ENCODE results near the gene CAMK2B.

The CAMK2B gene

DNA sequence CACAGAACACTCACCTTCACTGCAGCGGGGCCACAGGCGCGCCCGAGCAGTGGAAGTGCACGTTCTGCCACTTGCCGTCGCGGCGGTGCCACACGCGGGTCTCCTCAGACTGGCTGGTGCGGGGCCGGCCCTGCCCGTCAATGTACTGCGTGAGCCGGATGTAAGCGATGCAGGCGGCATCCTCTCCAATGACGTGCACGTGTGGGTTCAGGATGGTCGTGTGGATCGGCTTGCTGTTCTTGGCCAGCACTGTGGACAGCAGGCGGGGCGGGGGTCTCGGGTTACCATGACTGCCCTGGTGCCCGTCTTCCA lies 105.4 kb downstream of the CAMK2B start:
- Histone ChIP-seq H3K9ac (ENCODE audit: low read depth, low read length, poor library complexity, severe bottlenecking) (no peak overlapping the region), H4K20me1 (ENCODE audit: insufficient read depth, low read length, poor library complexity, severe bottlenecking) (no peaks in the 10 kb centered on the region), H3K36me3 (ENCODE audit: insufficient read depth, low read length) (no peaks in the 10 kb centered on the region), H3K79me2 (ENCODE audit: insufficient read depth, low read length) (no peaks in the 10 kb centered on the region), H2AFZ (ENCODE audit: low read length) (no peak overlapping the region), H3K27me3 (ENCODE audit: insufficient read depth, low read length, poor library complexity, severe bottlenecking) (no peaks in the 10 kb centered on the region), H3F3A (ENCODE audit: low read depth) (no peaks in the 10 kb centered on the region), H3K4me3 (ENCODE audit: low read length, poor library complexity, severe bottlenecking) (no peak overlapping the region), H3K9me3 (ENCODE audit: insufficient read depth, low read depth, low read length) (no peaks in the 10 kb centered on the region), H3K4me2 (ENCODE audit: low read depth, low read length, poor library complexity, severe bottlenecking) (no peak overlapping the region), H3K4me1 (ENCODE audit: insufficient read depth, low read length, poor library complexity, severe bottlenecking) (no peaks in the 10 kb centered on the region), H3K9me2 (replicated peaks; ENCODE audit: low read depth, low read length) (no peaks in the 10 kb centered on the region)
- no peak for TF ChIP-seq EZH2phosphoT487 (IDR thresholded peaks at IDR 0.05; ENCODE audit: borderline replicate concordance)
- TF ChIP-seq, protein P1, sequence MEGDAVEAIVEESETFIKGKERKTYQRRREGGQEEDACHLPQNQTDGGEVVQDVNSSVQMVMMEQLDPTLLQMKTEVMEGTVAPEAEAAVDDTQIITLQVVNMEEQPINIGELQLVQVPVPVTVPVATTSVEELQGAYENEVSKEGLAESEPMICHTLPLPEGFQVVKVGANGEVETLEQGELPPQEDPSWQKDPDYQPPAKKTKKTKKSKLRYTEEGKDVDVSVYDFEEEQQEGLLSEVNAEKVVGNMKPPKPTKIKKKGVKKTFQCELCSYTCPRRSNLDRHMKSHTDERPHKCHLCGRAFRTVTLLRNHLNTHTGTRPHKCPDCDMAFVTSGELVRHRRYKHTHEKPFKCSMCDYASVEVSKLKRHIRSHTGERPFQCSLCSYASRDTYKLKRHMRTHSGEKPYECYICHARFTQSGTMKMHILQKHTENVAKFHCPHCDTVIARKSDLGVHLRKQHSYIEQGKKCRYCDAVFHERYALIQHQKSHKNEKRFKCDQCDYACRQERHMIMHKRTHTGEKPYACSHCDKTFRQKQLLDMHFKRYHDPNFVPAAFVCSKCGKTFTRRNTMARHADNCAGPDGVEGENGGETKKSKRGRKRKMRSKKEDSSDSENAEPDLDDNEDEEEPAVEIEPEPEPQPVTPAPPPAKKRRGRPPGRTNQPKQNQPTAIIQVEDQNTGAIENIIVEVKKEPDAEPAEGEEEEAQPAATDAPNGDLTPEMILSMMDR (conservative IDR thresholded peaks at IDR 0.05; ENCODE audit: low read length): no peak

DNA sequence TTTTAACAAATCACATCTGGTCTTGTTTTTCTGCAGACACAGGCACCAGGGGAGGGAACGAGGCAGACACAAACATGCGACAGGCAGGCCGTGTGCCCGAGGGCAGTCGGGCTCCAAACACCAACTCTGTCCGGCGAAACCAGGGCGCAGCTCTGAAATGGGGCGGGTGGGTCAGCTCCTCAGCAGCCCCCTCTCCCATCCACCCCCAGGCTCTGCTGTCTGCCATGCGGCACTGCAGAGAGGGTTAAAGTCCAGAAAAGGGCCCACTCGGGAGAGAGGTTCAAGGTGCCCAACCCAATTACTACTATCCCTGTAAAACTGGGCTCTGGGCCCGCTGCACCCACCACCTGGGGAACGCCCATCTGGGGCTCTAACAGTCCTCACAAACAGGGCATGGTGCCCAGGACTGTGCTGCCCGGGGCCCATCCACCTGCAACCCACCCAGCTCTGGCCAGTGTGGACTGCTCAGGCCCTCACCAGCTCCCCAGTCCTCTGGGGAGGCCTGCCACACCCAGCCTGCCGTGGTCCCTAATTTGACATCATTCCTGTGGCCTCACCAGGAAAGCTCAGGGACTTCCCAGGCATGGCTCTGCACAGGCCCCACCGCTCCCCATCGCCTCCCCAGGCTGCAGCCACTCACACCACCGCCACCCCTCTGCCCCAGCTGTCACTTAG lies 105.9 kb downstream of the CAMK2B start:
- H3K79me2 ChIP-seq (ENCODE audit: insufficient read depth, low read length): no peaks in the 10 kb centered on the region
- H3K9ac ChIP-seq (ENCODE audit: low read depth, low read length, poor library complexity, severe bottlenecking): no peak overlapping the region
- H2AFZ ChIP-seq (ENCODE audit: low read length): no peak overlapping the region
- TF ChIP-seq EZH2phosphoT487 (IDR thresholded peaks at IDR 0.05; ENCODE audit: borderline replicate concordance): no peak
- TF ChIP-seq, protein P1 (conservative IDR thresholded peaks at IDR 0.05; ENCODE audit: low read length): no peak
- no peak overlapping the region for H3K4me3 ChIP-seq (ENCODE audit: low read length, poor library complexity, severe bottlenecking)
- no peaks in the 10 kb centered on the region for H4K20me1 ChIP-seq (ENCODE audit: insufficient read depth, low read length, poor library complexity, severe bottlenecking)
- H3K27me3 ChIP-seq (ENCODE audit: insufficient read depth, low read length, poor library complexity, severe bottlenecking): no peaks in the 10 kb centered on the region
- H3K4me1 ChIP-seq (ENCODE audit: insufficient read depth, low read length, poor library complexity, severe bottlenecking): no peaks in the 10 kb centered on the region
- H3F3A ChIP-seq (ENCODE audit: low read depth): no peaks in the 10 kb centered on the region
- H3K9me2 ChIP-seq (replicated peaks; ENCODE audit: low read depth, low read length): no peaks in the 10 kb centered on the region
- peaks cover 4% of the 10 kb centered on the region; the same call in 1 of the 2 replicates for H3K36me3 ChIP-seq (ENCODE audit: insufficient read depth, low read length)
- no peak overlapping the region for H3K4me2 ChIP-seq (ENCODE audit: low read depth, low read length, poor library complexity, severe bottlenecking)
- no peaks in the 10 kb centered on the region for H3K9me3 ChIP-seq (ENCODE audit: insufficient read depth, low read depth, low read length)

DNA sequence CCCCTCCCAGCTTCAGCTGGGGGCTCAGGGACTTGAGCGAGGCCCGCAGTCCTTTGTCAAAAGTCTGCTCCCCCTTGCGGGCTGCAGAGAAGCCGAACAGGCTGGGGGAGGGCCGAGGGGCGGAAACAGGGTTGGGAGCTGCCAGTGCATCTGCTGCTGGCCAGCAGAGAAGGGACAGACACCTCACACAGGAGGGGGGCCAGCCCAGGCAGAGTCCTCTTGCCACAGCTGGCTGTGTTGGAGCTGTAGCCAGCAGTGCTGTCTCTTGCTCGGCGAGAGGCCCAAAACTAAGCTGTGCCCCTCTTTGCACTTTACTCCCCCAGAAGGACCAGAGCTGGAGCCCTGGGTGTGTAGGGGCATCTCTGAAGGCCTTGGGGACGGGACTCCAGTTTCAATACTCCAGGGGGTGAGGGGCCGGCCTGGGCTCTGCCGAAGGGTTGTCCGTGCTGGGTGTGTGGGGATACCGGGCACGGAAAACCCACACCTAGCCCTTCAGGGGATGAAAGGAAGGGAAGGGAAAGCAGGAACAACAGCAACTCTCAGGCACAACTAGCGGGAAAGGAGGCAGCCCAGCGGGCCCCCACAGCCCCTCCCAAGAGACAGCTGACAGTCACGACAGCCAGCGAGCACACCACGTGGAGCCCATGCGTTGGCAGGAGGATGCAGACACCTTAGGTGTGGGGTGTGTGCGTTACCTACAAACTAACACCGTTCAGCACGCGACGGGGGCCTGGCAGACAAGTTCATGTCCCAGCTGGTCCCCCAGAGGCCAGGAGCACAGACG lies 106.8 kb downstream of the CAMK2B start:
- H3K9me3 ChIP-seq (ENCODE audit: insufficient read depth, low read depth, low read length): no peaks in the 10 kb centered on the region
- no peak overlapping the region for H2AFZ ChIP-seq (ENCODE audit: low read length)
- H3K27me3 ChIP-seq (ENCODE audit: insufficient read depth, low read length, poor library complexity, severe bottlenecking): no peaks in the 10 kb centered on the region
- no peaks in the 10 kb centered on the region for H3K4me1 ChIP-seq (ENCODE audit: insufficient read depth, low read length, poor library complexity, severe bottlenecking)
- no peaks in the 10 kb centered on the region for H3K9me2 ChIP-seq (replicated peaks; ENCODE audit: low read depth, low read length)
- no peak overlapping the region for H3K4me2 ChIP-seq (ENCODE audit: low read depth, low read length, poor library complexity, severe bottlenecking)
- TF ChIP-seq EZH2phosphoT487 (IDR thresholded peaks at IDR 0.05; ENCODE audit: borderline replicate concordance): no peak
- TF ChIP-seq, protein P1 (conservative IDR thresholded peaks at IDR 0.05; ENCODE audit: low read length): no peak
- no peaks in the 10 kb centered on the region for H4K20me1 ChIP-seq (ENCODE audit: insufficient read depth, low read length, poor library complexity, severe bottlenecking)
- no peak overlapping the region for H3K9ac ChIP-seq (ENCODE audit: low read depth, low read length, poor library complexity, severe bottlenecking)
- no peaks in the 10 kb centered on the region for H3K79me2 ChIP-seq (ENCODE audit: insufficient read depth, low read length)
- no peaks in the 10 kb centered on the region for H3F3A ChIP-seq (ENCODE audit: low read depth)
- H3K4me3 ChIP-seq (ENCODE audit: low read length, poor library complexity, severe bottlenecking): no peak overlapping the region
- peaks cover 5% of the 10 kb centered on the region; the same call in 1 of the 2 replicates for H3K36me3 ChIP-seq (ENCODE audit: insufficient read depth, low read length)

Data from Loucy (cell line).